ENCODE results near the gene ACKR3. TPM values are rescaled to one million over a fixed set of nuclear protein-coding genes. Genes with fewer than 3 reads are reported as not detected.

The ACKR3 gene
- total and polyA plus RNA-seq, 2 of the 4 experiments (the other 2 are of a cell fraction): not detected

- H2BK20ac ChIP-seq (ENCODE audit: low read depth, low read length): no peak overlapping the region
- H3K9ac ChIP-seq (ENCODE audit: low read depth, low read length): no peak overlapping the region
- H3K4me2 ChIP-seq (ENCODE audit: low read depth, low read length): no peak overlapping the region
- H3K4me1 ChIP-seq (ENCODE audit: control insufficient read depth, insufficient read depth, low read length): no peaks in the 10 kb centered on the region
- H2BK15ac ChIP-seq (ENCODE audit: low read depth, low read length): no peak overlapping the region
- H3K4ac ChIP-seq (ENCODE audit: low read depth, low read length): no peak overlapping the region
- no peaks in the 10 kb centered on the region; the same call in none of the 2 replicates for H3K27me3 ChIP-seq (ENCODE audit: control insufficient read depth, insufficient read depth, low read length)
- no peak overlapping the region for H2AK5ac ChIP-seq (ENCODE audit: low read depth, low read length)
- intact Hi-C loops (cut with micrococcal nuclease) (no loop called here), dilution Hi-C loops (cut with HindIII; ENCODE audit: low sequenced_read_pairs, unreplicated experiment) (no loop called here), in situ Hi-C loops (cut with MboI; ENCODE audit: low sequenced_read_pairs) (no loop called here)
- H3K27ac ChIP-seq (ENCODE audit: insufficient read depth, low read length): no peak overlapping the region
- H2AK9ac ChIP-seq (replicated peaks; ENCODE audit: low read depth, low read length, poor library complexity): no peak overlapping the region
- WGBS, 2 experiments (ENCODE audit: extremely low coverage in 2 of 2, insufficient read length in 1 of 2): no CpG with 5 or more reads among the region's 1 CpG
- no TSS peak for BruUV-seq (replicated peaks)
- no peak overlapping the region for H3K14ac ChIP-seq (replicated peaks; ENCODE audit: low read depth, low read length)
- H4K91ac ChIP-seq (ENCODE audit: insufficient read depth, low read depth, low read length): no peak overlapping the region
- CTCF ChIA-PET: no interaction called here
- H3K18ac ChIP-seq (ENCODE audit: low read depth, low read length): no peak overlapping the region
- H2AFZ ChIP-seq (replicated peaks; ENCODE audit: low read length, poor library complexity): no peak overlapping the region
- no peaks in the 10 kb centered on the region for H3K36me3 ChIP-seq (ENCODE audit: control insufficient read depth, insufficient read depth, low read length)
- no peaks in the 10 kb centered on the region for H3K79me1 ChIP-seq (ENCODE audit: low read depth in 1 of 2, low read length in 2 of 2)
- no peaks in the 10 kb centered on the region for H3K9me1 ChIP-seq (ENCODE audit: insufficient read depth, low read length)
- no peaks in the 10 kb centered on the region for H3K9me3 ChIP-seq (ENCODE audit: control insufficient read depth, insufficient read depth, low read length)
- H4K20me1 ChIP-seq (ENCODE audit: insufficient read depth, low read length): no peaks in the 10 kb centered on the region
- no peak overlapping the region for H3K23ac ChIP-seq (ENCODE audit: low read depth, low read length)
- TF ChIP-seq NFE2L2 (IDR thresholded peaks at IDR 0.05; ENCODE audit: low read depth, low read length): no peak
- no peak overlapping the region for H4K8ac ChIP-seq (ENCODE audit: low read depth in 2 of 2, low read length in 2 of 2)
- no peak overlapping the region for H3K4me3 ChIP-seq (ENCODE audit: insufficient read depth, low read depth, low read length)
- no peak overlapping the region for H3K56ac ChIP-seq (ENCODE audit: extremely low read depth, insufficient read depth, low read length)
- ATAC-seq (ENCODE audit: low read depth) (no peak), DNase-seq (no peak)
- H4K5ac ChIP-seq (ENCODE audit: low read depth, low read length): no peak overlapping the region
- no peak overlapping the region for H2BK120ac ChIP-seq (ENCODE audit: low read depth, low read length)
- H2BK5ac ChIP-seq (ENCODE audit: low read depth, low read length, poor library complexity, severe bottlenecking): no peak overlapping the region
- POLR2A ChIA-PET (ENCODE audit: unreplicated experiment): no interaction called here
Measured at GRCh38 chr2:236547725-236548124, 21.9 kb upstream of the ACKR3 start.
